GM12865 (cell line): ENCODE results near the gene NGF.
A peak's percentile ranks its signal among the peaks of the same experiment; 100 is the strongest.
"Not testable (repeated sequence)": the region's sequence is repeated elsewhere in the genome, so short reads cannot be mapped to it uniquely, and the experiment has no call there.

ENCODE experiments used
- DNase-seq: peaks from one replicate; pipeline ENCODE4 v3.0.0; 2010; ENCODE audit warnings: low read depth
- H3K4me3 ChIP-seq: 2 replicates; pipeline ENCODE4 v1.5.1; 2011; ENCODE audit warnings: mild to moderate bottlenecking, low read depth, low read length, control low read depth
- CTCF ChIP-seq: IDR thresholded peaks from 2 replicates; pipeline ENCODE4 v1.5.1; 2011; ENCODE audit warnings: low read length, control low read depth, low read depth, inconsistent platforms; ENCODE audit not compliant: insufficient read depth; ENCODE audit errors: missing control alignments

NGF gene

GRCh38 chr1:115310581-115311473, 27.2 kb downstream of the NGF start:
- TF ChIP-seq CTCF = no peak
- peak; percentile 4 for DNase-seq
- no peak overlapping the region for H3K4me3 ChIP-seq

- DNase-seq, H3K4me3 ChIP-seq: not testable (repeated sequence)
These were observed 28.5 kb downstream of the NGF start for GRCh38 chr1:115309504-115309903.

GRCh38 chr1:115308969-115309368, 29.1 kb downstream of the NGF start:
- no peak overlapping the region for H3K4me3 ChIP-seq

GRCh38 chr1:115307661-115308060, 30.4 kb downstream of the NGF start:
- TF ChIP-seq CTCF = no peak
- no peak overlapping the region for H3K4me3 ChIP-seq
- no peak for DNase-seq

More at GRCh38 chr1:115308969-115309368, 29.1 kb downstream of the NGF start:
- DNase-seq = no peak
- TF ChIP-seq CTCF = no peak

- TF ChIP-seq CTCF = no peak
- no peak for DNase-seq
- H3K4me3 ChIP-seq = no peak overlapping the region
These were observed 31.9 kb downstream of the NGF start for GRCh38 chr1:115306146-115306545.

GRCh38 chr1:115303364-115303763, 34.7 kb downstream of the NGF start:
- no peak for TF ChIP-seq CTCF
- H3K4me3 ChIP-seq = no peak overlapping the region
- no peak for DNase-seq

- TF ChIP-seq CTCF = no peak
- no peak for DNase-seq
- no peak overlapping the region for H3K4me3 ChIP-seq
These were observed 35.6 kb downstream of the NGF start for GRCh38 chr1:115302390-115302961.
